A549 (cell line): ENCODE results near the gene ICE2. TPM values are rescaled to one million over a fixed set of nuclear protein-coding genes. Genes with fewer than 3 reads are reported as not detected.

Source experiments
- ATAC-seq, 2 experiments: fragments of 200-7000 bp in 1 of 2; fragments of >200 bp in 1 of 2; cut with Nextera tagmentation in 1 of 2; cut with Tn5 transposase in 1 of 2; 3 replicates each; pipeline versions ENCODE4 v1.8.0 to v1.9.1; 2018 to 2020; ENCODE audit warnings: mild to moderate bottlenecking in 1 of 2, moderate library complexity in 1 of 2
- CTCF ChIA-PET: fragments of 300-600 bp; sonication (Branson Sonifier 250); formaldehyde crosslinking; extraction: SDS; loops from one replicate; lab custom pipeline; 2021; ENCODE audit warnings: antibody characterized with exemption, inconsistent platforms; lab: Yijun Ruan, JAX
- POLR2A ChIA-PET: fragments of 350-600 bp; formaldehyde crosslinking; extraction: SDS; loops from one replicate; lab custom pipeline; 2021; ENCODE audit warnings: antibody characterized with exemption, inconsistent platforms; lab: Yijun Ruan, JAX
- DNase-seq, 2 experiments: peaks; one replicate each; pipeline versions ENCODE4 v3.0.0 to v3.0.0-alpha.2; 2011 to 2016; ENCODE audit warnings: low read depth in 1 of 2, low spot score in 1 of 2
- FAIRE-seq: peaks from 2 replicates; lab custom pipeline; 2011; peaks lifted over from hg19 to GRCh38; lab: Jason Lieb, UNC
- H3K27ac ChIP-seq, 2 experiments: fragments of >200 bp; sonication (Bioruptor Twin); formaldehyde crosslinking; 3 replicates each; pipeline ENCODE4 v1.5.1; 2016 to 2017
- H3K4me1 ChIP-seq: fragments of >200 bp; sonication (Bioruptor Twin); formaldehyde crosslinking; 3 replicates; pipeline ENCODE4 v1.6.1; 2016
- H3K4me2 ChIP-seq: fragments of >200 bp; sonication (Bioruptor Twin); formaldehyde crosslinking; 3 replicates; pipeline ENCODE4 v1.6.1; 2016
- H3K4me3 ChIP-seq: fragments of >200 bp; sonication (Bioruptor Twin); formaldehyde crosslinking; 3 replicates; pipeline ENCODE4 v1.5.1; 2016
- H3K9me3 ChIP-seq: fragments of >200 bp; sonication (Bioruptor Twin); formaldehyde crosslinking; 3 replicates; pipeline ENCODE4 v1.6.1; 2016
- ATOH8 ChIP-seq: fragments of 250-450 bp; sonication (Bioruptor Pico); IDR thresholded peaks from 2 replicates; pipeline ENCODE4 v1.5.0; 2020; ENCODE audit warnings: low read depth, mild to moderate bottlenecking, moderate library complexity
- BHLHE40 ChIP-seq: IDR thresholded peaks from 2 replicates; pipeline ENCODE4 v1.6.1; 2012; ENCODE audit warnings: low read depth, low read length, inconsistent platforms
- CBX2 ChIP-seq: fragments of 200-600 bp; sonication (generic); IDR thresholded peaks from 2 replicates; pipeline ENCODE4 v1.6.1; 2016; ENCODE audit warnings: low read depth, mild to moderate bottlenecking, borderline replicate concordance
- CBX8 ChIP-seq: fragments of 200-600 bp; sonication (generic); IDR thresholded peaks from 2 replicates; pipeline ENCODE4 v1.6.1; 2016
- EP300 ChIP-seq, 2 experiments: fragments of >200 bp; sonication (Bioruptor Twin); formaldehyde crosslinking; IDR thresholded peaks; 2 replicates in 1 of 2; 3 replicates in 1 of 2; pipeline ENCODE4 v1.6.1; 2016 to 2017
- FOSL2 ChIP-seq, 2 experiments: fragments of 450-650 bp in 1 of 2; fragments of >200 bp in 1 of 2; sonication (Bioruptor Twin) in 1 of 2; formaldehyde crosslinking; IDR thresholded peaks; 2 replicates each; pipeline versions ENCODE4 v1.5.0 to v1.6.1; 2016 to 2020; ENCODE audit warnings: mild to moderate bottlenecking in 1 of 2, moderate library complexity in 1 of 2
- GATA3 ChIP-seq: IDR thresholded peaks from 2 replicates; pipeline ENCODE4 v1.6.1; 2012; ENCODE audit warnings: borderline replicate concordance
- JUN ChIP-seq, 2 experiments: fragments of >200 bp; sonication (Bioruptor Twin); formaldehyde crosslinking; IDR thresholded peaks; 2 replicates in 1 of 2; 3 replicates in 1 of 2; pipeline ENCODE4 v1.6.1; 2016 to 2017
- JUNB ChIP-seq: fragments of >200 bp; sonication (Bioruptor Twin); formaldehyde crosslinking; IDR thresholded peaks from 2 replicates; pipeline ENCODE4 v1.6.1; 2016
- KDM5A ChIP-seq: fragments of 200-600 bp; sonication (generic); IDR thresholded peaks from 2 replicates; pipeline ENCODE4 v1.6.1; 2016; ENCODE audit warnings: antibody characterized with exemption, mild to moderate bottlenecking
- MAFK ChIP-seq: fragments of 450-650 bp; IDR thresholded peaks from 2 replicates; pipeline ENCODE4 v1.6.1; 2014; ENCODE audit not compliant: partially characterized antibody
- PBX3 ChIP-seq: IDR thresholded peaks from 2 replicates; pipeline ENCODE4 v1.6.1; 2012
- RFX5 ChIP-seq: fragments of 450-650 bp; IDR thresholded peaks from 2 replicates; pipeline ENCODE4 v1.7.1; 2014; ENCODE audit warnings: antibody characterized with exemption, mild to moderate bottlenecking, moderate library complexity
- SMC3 ChIP-seq: fragments of >200 bp; sonication (Bioruptor Twin); formaldehyde crosslinking; IDR thresholded peaks from 3 replicates; pipeline ENCODE4 v1.6.1; 2018; ENCODE audit warnings: inconsistent platforms
- ZNF302 ChIP-seq: fragments of 250-450 bp; sonication (Bioruptor Pico); IDR thresholded peaks from 2 replicates; pipeline ENCODE4 v1.9.0; 2021; ENCODE audit warnings: inconsistent platforms, mild to moderate bottlenecking, moderate library complexity
- ZSCAN20 ChIP-seq: fragments of 250-450 bp; sonication (Bioruptor Pico); IDR thresholded peaks from 2 replicates; pipeline ENCODE4 v1.8.0; 2022; ENCODE audit warnings: mild to moderate bottlenecking, moderate library complexity
- WGBS: methylation state at CpG from one replicate; pipeline ENCODE4 v1.1.6; 2017; ENCODE audit errors: missing lambda C conversion rate; 5-methylcytosine and 5-hydroxymethylcytosine counted together
- polyA plus RNA-seq, 4 experiments: library from polyadenylated mRNA; depleted of rRNA in 3 of 4; stranded (reverse); fragments of >200 nt; fragmentation: RNase III in 1 of 4; extraction: RNeasy Plus Mini Kit Qiagen cat#74134 plus additional on column Dnase treatment in 1 of 4; gene quantifications; 2 replicates in 3 of 4; 3 replicates in 1 of 4; pipeline ENCODE4 v1.2.3, GENCODE V29; 2011 to 2017

Gene ICE2
- polyA plus RNA-seq, 2 of the 4 experiments (the other 2 are of a cell fraction): 43.1 to 87.6 TPM

GRCh38 chr15:60425461-60425860 is 53.5 kb downstream of the ICE2 start:
- Histone ChIP-seq H3K9me3 (no peaks in the 10 kb centered on the region), H3K4me3 (no peak overlapping the region), H3K4me2 (no peak overlapping the region), H3K27ac (peak overlapping the region; percentile 7 to 64; a peak in 2 of 6 replicates), H3K4me1 (peaks cover 66% of the 10 kb centered on the region)
- FAIRE-seq: no peak
- TF ChIP-seq GATA3 (no peak), BHLHE40 (no peak)
- ATAC-seq: no peak
- ChIA-PET CTCF (interaction anchor here (1.1 to 1.7 kb wide), 5 partner anchors 14 to 95 kb away, joined by 3 to 9 read pairs (median 3); no protein-coding TSS in a partner anchor), POLR2A (interaction anchor here (6.8 kb wide), 1 partner anchor 30 kb away, joined by 66 read pairs; the partner anchor contains the start of gene ANXA2)
- DNase-seq: no peak
- 82% methylated on average over 2 of the region's 2 CpGs for WGBS

- ATAC-seq: no peak
- DNase-seq: no peak
- 91% methylated on average over 1 of the region's 1 CpG for WGBS
- Histone ChIP-seq H3K4me1 (peaks cover 73% of the 10 kb centered on the region), H3K4me3 (no peak overlapping the region), H3K4me2 (peak overlapping the region; percentile 32; the same call in 2 of the 3 replicates), H3K9me3 (no peaks in the 10 kb centered on the region), H3K27ac (peak overlapping the region; percentile 44 to 62; a peak in 4 of 6 replicates)
- POLR2A ChIA-PET: interaction anchor here (6.8 kb wide), 1 partner anchor 28 kb away, joined by 66 read pairs; the partner anchor contains the start of gene ANXA2
- TF ChIP-seq ZNF302 (CRISPR knock-in tag) (no peak), FOSL2 (IDR thresholded peaks at IDR 0.05) (no peak), FOSL2 (CRISPR knock-in tag; IDR thresholded peaks at IDR 0.05) (no peak), PBX3 (no peak), JUN (IDR thresholded peaks at IDR 0.05) (no peak), RFX5 (no peak), CBX2 (no peak), EP300 (IDR thresholded peaks at IDR 0.05) (no peak)
- CTCF ChIA-PET: interaction anchor here (0.8 to 1.4 kb wide), 4 partner anchors 10 to 65 kb away, joined by 3 to 7 read pairs (median 4); no protein-coding TSS in a partner anchor
- no peak for FAIRE-seq
These were observed 54.9 kb downstream of the ICE2 start for GRCh38 chr15:60424006-60424405.

- peaks cover 73% of the 10 kb centered on the region for H3K4me1 ChIP-seq
- peak; percentile 68 for FAIRE-seq
These were observed 55.4 kb downstream of the ICE2 start for GRCh38 chr15:60423537-60423936.

GRCh38 chr15:60421544-60421943 is 57.4 kb downstream of the ICE2 start:
- Histone ChIP-seq H3K4me2 (peak overlapping the region; percentile 54), H3K9me3 (no peaks in the 10 kb centered on the region), H3K4me1 (peaks cover 55% of the 10 kb centered on the region), H3K27ac (peak overlapping the region; percentile 61 to 62; a peak in 4 of 6 replicates), H3K4me3 (no peak overlapping the region)
- POLR2A ChIA-PET: interaction anchor here (0.8 to 6.8 kb wide), 5 partner anchors 21 to 733 kb away, joined by 3 to 66 read pairs (median 4); partner anchors contain the start of genes ANXA2 and BNIP2
- WGBS: 5% methylated on average over 1 of the region's 1 CpG
- FAIRE-seq (no peak), ATAC-seq (peak in 1 of 2 experiments; percentile 38; a peak in 2 of 6 replicates), DNase-seq (peak in 1 of 2 experiments; percentile 39)
- CTCF ChIA-PET: interaction anchor here (0.6 to 1.5 kb wide), 9 partner anchors 8 to 830 kb away, joined by 3 to 11 read pairs (median 3); no protein-coding TSS in a partner anchor
- TF ChIP-seq KDM5A (no peak), CBX8 (no peak), ZSCAN20 (CRISPR knock-in tag) (no peak), ATOH8 (no peak), JUNB (peak; percentile 29; the same call in 1 of the 2 replicates), GATA3 (peak; percentile 23; the same call in 1 of the 2 replicates), FOSL2 (IDR thresholded peaks at IDR 0.05) (0 out of 2 replicates have a peak, but pooled peaks have one; percentile 23), FOSL2 (CRISPR knock-in tag; IDR thresholded peaks at IDR 0.05) (0 out of 2 replicates have a peak, but pooled peaks have one; percentile 48)

More at GRCh38 chr15:60423537-60423936, 55.4 kb downstream of the ICE2 start:
- Histone ChIP-seq H3K4me3 (no peak overlapping the region), H3K4me2 (peak overlapping the region; percentile 32), H3K9me3 (no peaks in the 10 kb centered on the region), H3K27ac (peak overlapping the region; percentile 2 to 62; a peak in 2 of 6 replicates)
- TF ChIP-seq MAFK (peak; percentile 91), SMC3 (no peak)
- ChIA-PET CTCF (interaction anchor here (0.8 to 1.4 kb wide), 6 partner anchors 9 to 64 kb away, joined by 3 to 7 read pairs (median 3); no protein-coding TSS in a partner anchor), POLR2A (interaction anchor here (6.8 kb wide), 1 partner anchor 28 kb away, joined by 66 read pairs; the partner anchor contains the start of gene ANXA2)
- DNase-seq (peak; percentile 29 to 80), ATAC-seq (peak; percentile 77 to 81; a peak in 4 of 6 replicates)
- WGBS: 14% methylated on average over 2 of the region's 2 CpGs
